Measurements from ENCODE around the gene MORN1. TPM values are rescaled to one million over a fixed set of nuclear protein-coding genes. Genes with fewer than 3 reads are reported as not detected.
"Not testable (repeated sequence)": the region's sequence is repeated elsewhere in the genome, so short reads cannot be mapped to it uniquely, and the experiment has no call there.

The MORN1 gene
- total RNA-seq, result 9.0 TPM
- long read RNA-seq, partial matches to known transcripts, result 4 of 7 reads
- long read RNA-seq, other reads (novel, unspliced or antisense), result 3 of 7 reads

DNA sequence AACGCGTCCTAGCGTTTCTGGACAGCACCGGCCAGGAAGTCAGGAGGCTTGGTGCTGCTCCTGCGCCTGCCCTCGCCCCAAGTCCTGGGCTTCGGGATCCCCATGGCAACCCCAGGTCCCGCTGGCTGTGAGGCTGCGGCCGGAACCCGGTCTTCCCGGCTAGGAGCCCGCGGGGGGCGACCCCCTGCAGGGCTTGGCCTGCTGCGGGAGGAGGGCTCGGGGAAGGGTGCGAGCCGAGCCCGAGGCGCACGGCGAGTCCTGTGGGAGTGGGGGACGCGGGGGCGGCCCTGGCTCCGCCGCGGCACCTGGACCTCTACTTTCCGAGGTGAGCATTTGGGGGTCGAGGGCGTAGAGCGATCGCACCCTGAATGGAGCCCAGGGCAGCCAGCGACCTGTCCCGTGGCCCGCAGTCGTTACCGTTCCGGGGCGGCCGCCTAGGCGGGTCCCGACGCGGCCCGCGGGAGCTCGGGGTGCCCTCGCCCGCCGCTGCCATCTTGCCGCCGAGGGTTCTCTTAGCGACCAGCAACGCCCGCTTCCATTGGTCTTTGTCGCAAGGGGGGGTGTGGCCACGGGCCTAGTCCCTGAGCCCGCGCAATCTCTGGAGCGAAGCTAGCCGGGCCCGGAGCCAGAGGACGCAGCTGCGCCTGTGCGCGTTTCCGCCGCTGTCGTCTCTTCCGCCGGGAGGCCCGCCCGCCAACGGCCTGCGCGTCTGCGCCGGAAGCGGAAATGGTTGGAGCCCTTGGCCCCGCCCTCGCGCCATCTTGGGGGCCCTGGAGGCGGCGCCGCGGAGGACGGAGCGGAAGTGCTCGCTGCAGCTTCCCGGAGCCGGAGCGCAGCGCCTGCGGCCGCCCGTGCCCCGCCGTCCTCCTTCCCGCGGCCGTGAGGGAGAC, at the start of gene MORN1, which contains the start of gene RER1:
MORN1 (minus strand) TSS at position 514 of the 890 bp plus-strand sequence; CDS start at position 493, 21 bp downstream.
RER1 (plus strand) TSS at position 801 of the 890 bp plus-strand sequence. CDS start 3,950 bp downstream, outside the sequence.
- H3K4me1 ChIP-seq, result peaks cover 23% of the 10 kb centered on the region
- TF ChIP-seq, protein P1, sequence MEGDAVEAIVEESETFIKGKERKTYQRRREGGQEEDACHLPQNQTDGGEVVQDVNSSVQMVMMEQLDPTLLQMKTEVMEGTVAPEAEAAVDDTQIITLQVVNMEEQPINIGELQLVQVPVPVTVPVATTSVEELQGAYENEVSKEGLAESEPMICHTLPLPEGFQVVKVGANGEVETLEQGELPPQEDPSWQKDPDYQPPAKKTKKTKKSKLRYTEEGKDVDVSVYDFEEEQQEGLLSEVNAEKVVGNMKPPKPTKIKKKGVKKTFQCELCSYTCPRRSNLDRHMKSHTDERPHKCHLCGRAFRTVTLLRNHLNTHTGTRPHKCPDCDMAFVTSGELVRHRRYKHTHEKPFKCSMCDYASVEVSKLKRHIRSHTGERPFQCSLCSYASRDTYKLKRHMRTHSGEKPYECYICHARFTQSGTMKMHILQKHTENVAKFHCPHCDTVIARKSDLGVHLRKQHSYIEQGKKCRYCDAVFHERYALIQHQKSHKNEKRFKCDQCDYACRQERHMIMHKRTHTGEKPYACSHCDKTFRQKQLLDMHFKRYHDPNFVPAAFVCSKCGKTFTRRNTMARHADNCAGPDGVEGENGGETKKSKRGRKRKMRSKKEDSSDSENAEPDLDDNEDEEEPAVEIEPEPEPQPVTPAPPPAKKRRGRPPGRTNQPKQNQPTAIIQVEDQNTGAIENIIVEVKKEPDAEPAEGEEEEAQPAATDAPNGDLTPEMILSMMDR (IDR thresholded peaks at IDR 0.05), result no peak
- H3K4me3 ChIP-seq, result peak within 1 kb of the TSS; percentile 96
- H3K9me3 ChIP-seq, result no peaks in the 10 kb centered on the region
- ATAC-seq, result peak; percentile 97
- H3K36me3 ChIP-seq, result peaks cover 14% of the 10 kb centered on the region
- peak within 1 kb of the TSS; percentile 83 for H3K27ac ChIP-seq
- DNase-seq, result peak; percentile 100
- no peaks in the 10 kb centered on the region for H3K27me3 ChIP-seq
- intact Hi-C loops (cut with DNase I), result no loop called here

- ATAC-seq, result not testable (repeated sequence)
- DNase-seq, result peak; percentile 76
- H3K27me3 ChIP-seq, result peaks cover 33% of the 10 kb centered on the region
Measured at GRCh38 chr1:2440346-2440745, 49.0 kb upstream of the MORN1 start.

GRCh38 chr1:2439369-2439768, 48.0 kb upstream of the MORN1 start:
- H3K4me3 ChIP-seq, result no peak overlapping the region
- H3K4me1 ChIP-seq, result no peaks in the 10 kb centered on the region
- no peak for ATAC-seq
- intact Hi-C loops (cut with DNase I), result no loop called here
- no peak overlapping the region for H3K27ac ChIP-seq
- TF ChIP-seq, protein P1 (IDR thresholded peaks at IDR 0.05), result no peak
- no peaks in the 10 kb centered on the region for H3K9me3 ChIP-seq
- H3K27me3 ChIP-seq, result peaks cover 27% of the 10 kb centered on the region
- H3K36me3 ChIP-seq, result no peaks in the 10 kb centered on the region
- no peak for DNase-seq

More at GRCh38 chr1:2440346-2440745, 49.0 kb upstream of the MORN1 start:
- H3K4me1 ChIP-seq; intact Hi-C loops (cut with DNase I); H3K9me3 ChIP-seq; H3K27ac ChIP-seq; H3K4me3 ChIP-seq; H3K36me3 ChIP-seq: not testable (repeated sequence)

DNA sequence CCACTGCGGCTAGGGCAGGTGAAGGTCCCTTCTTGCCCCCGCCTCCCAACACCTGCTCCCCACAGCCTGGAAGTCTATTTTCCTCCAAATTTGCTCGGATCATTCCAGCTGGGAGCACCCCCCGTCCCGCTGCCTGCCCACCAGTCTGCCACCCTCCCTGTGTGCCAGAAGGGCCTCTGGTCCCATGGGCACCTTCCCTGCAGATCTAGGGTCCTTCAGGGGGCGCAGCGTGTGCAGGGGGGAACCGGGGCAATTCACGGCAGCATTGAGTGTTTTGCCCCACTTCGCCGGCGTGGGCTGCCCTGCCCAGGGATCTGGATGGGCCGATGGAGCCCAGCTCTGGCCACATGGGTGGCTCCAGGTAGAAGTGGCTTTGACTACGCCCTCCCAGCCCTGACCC, 47.3 kb upstream of the MORN1 start:
- intact Hi-C loops (cut with DNase I), result no loop called here
- Histone ChIP-seq H3K4me3 (no peak overlapping the region), H3K4me1 (no peaks in the 10 kb centered on the region), H3K9me3 (no peaks in the 10 kb centered on the region), H3K36me3 (no peaks in the 10 kb centered on the region), H3K27ac (no peak overlapping the region), H3K27me3 (peaks cover 24% of the 10 kb centered on the region)
- ATAC-seq (no peak), DNase-seq (no peak)
- TF ChIP-seq, protein P1 (IDR thresholded peaks at IDR 0.05), result no peak

DNA sequence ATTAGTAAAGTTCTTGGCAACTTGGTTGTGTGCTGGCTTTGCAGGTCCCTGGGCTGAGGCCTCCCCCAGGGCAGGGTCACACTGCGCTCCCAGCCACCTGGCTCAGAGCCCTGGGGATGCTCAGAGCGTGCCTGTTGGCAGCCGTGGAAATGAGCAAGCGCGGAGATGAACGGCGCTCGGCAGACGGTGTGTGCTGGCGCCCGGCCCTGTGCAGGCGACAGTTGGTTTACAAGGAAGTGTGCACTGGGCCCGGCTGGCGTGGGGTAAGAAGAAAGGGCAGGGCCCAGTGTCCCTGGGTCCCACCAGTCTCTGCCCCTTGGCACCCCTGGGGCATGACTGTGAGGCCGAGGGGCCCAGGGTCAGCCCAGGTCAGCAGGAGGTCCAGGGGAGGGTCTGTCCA, 46.7 kb upstream of the MORN1 start:
- TF ChIP-seq, protein P1 (IDR thresholded peaks at IDR 0.05), result no peak
- Histone ChIP-seq H3K27me3 (peaks cover 20% of the 10 kb centered on the region), H3K36me3 (no peaks in the 10 kb centered on the region), H3K4me3 (no peak overlapping the region), H3K27ac (no peak overlapping the region), H3K9me3 (no peaks in the 10 kb centered on the region), H3K4me1 (no peaks in the 10 kb centered on the region)
- DNase-seq (no peak), ATAC-seq (no peak)
- intact Hi-C loops (cut with DNase I), result no loop called here

- no peak for ATAC-seq
- H3K27ac ChIP-seq, result no peak overlapping the region
- no peaks in the 10 kb centered on the region for H3K9me3 ChIP-seq
- H3K4me1 ChIP-seq, result no peaks in the 10 kb centered on the region
- no peak for DNase-seq
- H3K27me3 ChIP-seq, result peaks cover 16% of the 10 kb centered on the region
- no peaks in the 10 kb centered on the region for H3K36me3 ChIP-seq
- intact Hi-C loops (cut with DNase I), result no loop called here
- H3K4me3 ChIP-seq, result no peak overlapping the region
- TF ChIP-seq, protein P1 (IDR thresholded peaks at IDR 0.05), result no peak
Measured at GRCh38 chr1:2437617-2438016, 46.3 kb upstream of the MORN1 start.

Measured in upper lobe of right lung (tissue), 1 donor.